HG02970 (cell line): ENCODE results near the gene WDFY3.

ENCODE experiments used
- ATAC-seq: cut with Tn5 transposase; IDR thresholded peaks from one replicate; pipeline ENCODE4 v1.9.1; 2021; ENCODE audit warnings: mild to moderate bottlenecking, moderate library complexity, moderate number of reproducible peaks; ENCODE audit not compliant: unreplicated experiment, low FRiP score

The WDFY3 gene

GRCh38 chr4:84954982-84955567 lies 11.4 kb downstream of the WDFY3 start:
- no peak for ATAC-seq

DNA sequence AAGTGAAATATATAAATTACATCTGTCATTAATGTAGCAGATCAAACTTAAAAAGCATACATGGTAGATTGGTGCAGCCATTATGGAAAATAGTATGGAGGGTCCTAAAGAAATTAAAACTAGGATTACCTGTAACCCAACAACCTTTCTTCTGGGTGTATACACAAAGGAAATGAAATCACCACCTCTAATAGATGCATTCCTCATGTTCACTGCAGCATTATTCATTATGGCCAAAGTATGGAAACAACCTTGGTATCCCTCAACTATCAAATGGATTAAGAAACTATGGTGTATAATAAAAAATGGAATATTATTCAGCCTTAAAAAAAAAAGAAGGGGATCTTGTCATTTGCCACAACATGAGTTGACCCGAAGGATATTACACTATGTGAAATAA lies 13.7 kb downstream of the WDFY3 start:
- no peak for ATAC-seq

- ATAC-seq, result no peak
Observed at GRCh38 chr4:84952004-84952403, 14.5 kb downstream of the WDFY3 start.

DNA sequence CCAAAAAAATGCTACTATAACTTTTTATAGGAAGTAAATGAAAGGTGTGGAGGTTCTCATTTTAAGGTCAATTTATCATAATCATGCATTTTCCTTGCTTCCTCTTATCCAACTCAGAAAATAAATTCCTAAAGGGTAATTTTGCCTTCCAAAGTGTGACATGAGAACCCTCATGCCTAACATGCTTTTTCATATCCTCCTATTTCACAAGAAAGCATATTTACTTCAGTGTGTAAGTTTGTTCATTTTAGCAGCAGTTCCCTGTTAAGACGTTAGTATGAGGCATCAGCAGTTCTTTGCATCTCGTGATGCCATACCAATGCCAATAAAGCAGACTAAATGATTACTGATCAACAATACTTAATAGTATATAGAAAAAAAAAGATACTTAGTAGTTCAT lies 18.4 kb downstream of the WDFY3 start:
- no peak for ATAC-seq

- no peak for ATAC-seq
Observed at GRCh38 chr4:84944947-84945346, 21.5 kb downstream of the WDFY3 start.

DNA sequence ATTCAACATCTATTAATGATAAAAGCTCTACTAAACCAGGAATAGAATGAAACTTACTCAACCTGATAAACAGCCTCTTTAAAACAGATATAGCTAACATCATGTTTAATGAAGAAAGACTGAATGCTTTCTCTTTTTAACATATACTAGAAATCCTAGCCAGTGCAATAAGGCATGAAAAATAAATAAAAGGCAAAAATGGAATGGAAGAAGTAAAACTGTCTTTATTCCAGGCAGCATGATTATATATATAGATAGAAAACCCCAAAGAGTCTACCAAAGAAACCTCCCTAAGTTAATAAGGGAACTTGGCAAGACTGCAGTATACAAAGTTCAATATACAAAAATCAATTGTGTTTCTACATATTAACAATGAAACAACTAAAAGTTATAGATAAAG lies 25.5 kb downstream of the WDFY3 start:
- ATAC-seq, result no peak

GRCh38 chr4:84939113-84939512 lies 27.4 kb downstream of the WDFY3 start:
- no peak for ATAC-seq

GRCh38 chr4:84938316-84938715 lies 28.2 kb downstream of the WDFY3 start:
- ATAC-seq, result no peak

GRCh38 chr4:84937381-84937977 lies 29.0 kb downstream of the WDFY3 start:
- ATAC-seq, result no peak

- no peak for ATAC-seq
Observed at GRCh38 chr4:84936123-84936522, 30.4 kb downstream of the WDFY3 start.

DNA sequence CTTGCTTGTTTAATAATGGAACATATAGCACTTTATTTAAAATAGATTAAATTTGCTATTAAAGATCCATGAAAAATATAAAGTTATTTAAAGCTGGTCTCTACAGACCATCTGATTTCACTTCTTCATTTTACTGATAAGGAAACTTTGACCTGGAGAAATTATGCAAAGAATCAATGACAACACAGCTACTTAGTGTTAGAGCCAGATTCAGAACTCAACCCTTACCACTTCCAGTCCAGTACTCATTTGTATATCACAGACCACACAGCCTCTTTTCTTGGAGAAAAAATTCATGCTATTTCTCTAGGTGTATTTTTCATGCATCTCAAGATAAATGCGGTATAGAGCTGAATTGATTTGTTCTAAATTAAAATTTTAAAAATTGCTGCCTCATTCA lies 34.0 kb downstream of the WDFY3 start:
- no peak for ATAC-seq

GRCh38 chr4:84931961-84932360 lies 34.5 kb downstream of the WDFY3 start:
- no peak for ATAC-seq

DNA sequence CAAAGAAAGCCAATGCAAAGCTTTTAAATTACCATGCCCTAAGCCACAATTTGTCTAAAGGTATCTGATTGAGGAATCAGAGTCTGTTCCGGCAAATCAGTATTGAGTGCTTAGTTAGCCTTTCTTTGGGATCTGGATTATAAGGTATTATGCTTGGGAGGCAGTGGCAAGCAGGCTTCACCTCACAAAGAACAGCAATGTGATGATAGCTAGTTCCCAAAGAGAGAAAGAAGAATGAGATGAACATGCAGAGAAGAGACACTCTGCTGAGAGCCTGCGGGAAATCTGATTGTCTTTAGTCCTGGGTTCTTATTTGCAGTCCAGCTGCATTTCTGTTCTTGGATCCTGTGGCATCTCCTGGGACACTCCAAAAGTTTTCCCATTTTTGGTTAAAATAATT lies 35.2 kb downstream of the WDFY3 start:
- no peak for ATAC-seq

- ATAC-seq, result no peak
Observed at GRCh38 chr4:84928089-84928488, 38.4 kb downstream of the WDFY3 start.

- no peak for ATAC-seq
Observed at GRCh38 chr4:84927428-84927827, 39.1 kb downstream of the WDFY3 start.

DNA sequence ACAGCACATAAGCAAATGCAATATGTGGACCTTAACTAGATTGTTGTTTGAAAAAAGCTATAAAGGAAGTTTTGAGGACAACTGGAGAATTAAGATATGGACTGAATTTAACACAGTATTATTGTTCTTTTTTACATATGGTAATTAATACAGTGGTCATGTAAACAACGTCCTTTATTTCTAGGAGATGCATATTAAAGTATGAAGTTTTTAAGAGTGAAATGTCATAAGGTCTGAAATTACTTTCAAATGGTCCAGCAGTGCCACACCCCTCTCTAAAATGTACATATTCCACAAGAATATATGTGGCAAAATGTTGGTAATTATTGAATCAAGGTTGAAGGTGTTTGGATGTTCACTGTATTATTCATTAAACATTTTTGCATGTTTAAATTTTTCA lies 40.9 kb downstream of the WDFY3 start:
- no peak for ATAC-seq

DNA sequence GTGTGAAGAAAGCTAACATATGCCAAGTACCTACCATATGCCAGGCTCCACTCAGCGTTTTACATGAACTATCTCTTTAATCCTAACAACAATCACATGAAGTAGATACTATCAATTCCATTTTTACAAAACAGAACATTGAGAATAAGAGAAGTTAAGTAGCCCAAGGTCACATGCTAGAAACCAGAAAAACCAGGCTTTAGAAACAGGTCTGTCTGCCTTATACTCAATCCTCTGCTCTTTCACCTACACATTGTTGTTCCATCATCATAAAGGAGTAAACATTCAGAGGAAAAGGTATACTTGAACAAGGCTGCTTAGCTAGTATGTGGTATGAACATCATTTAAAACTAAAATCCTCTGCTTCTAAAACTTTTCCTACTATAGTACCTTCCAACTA lies 42.1 kb downstream of the WDFY3 start:
- no peak for ATAC-seq

DNA sequence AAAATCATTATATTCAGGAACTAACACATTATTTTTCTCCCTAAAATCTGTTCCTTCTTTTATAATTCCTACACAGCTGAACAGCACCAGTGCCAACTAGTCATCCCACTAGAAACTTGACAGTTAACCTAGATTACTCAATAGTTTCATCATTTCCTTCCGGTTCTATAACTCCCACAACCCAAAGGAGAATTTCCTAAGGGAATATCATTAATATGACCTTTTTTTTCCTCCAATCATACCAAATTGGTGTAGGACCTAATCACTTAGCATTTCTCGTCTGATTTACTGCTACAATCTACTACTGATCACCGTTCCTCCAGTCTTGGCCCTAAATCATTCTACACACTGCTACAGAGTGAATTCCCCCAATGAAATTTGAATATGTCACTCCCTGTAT lies 45.9 kb downstream of the WDFY3 start:
- no peak for ATAC-seq

- ATAC-seq, result no peak
Observed at GRCh38 chr4:84917869-84918600, 48.5 kb downstream of the WDFY3 start.

DNA sequence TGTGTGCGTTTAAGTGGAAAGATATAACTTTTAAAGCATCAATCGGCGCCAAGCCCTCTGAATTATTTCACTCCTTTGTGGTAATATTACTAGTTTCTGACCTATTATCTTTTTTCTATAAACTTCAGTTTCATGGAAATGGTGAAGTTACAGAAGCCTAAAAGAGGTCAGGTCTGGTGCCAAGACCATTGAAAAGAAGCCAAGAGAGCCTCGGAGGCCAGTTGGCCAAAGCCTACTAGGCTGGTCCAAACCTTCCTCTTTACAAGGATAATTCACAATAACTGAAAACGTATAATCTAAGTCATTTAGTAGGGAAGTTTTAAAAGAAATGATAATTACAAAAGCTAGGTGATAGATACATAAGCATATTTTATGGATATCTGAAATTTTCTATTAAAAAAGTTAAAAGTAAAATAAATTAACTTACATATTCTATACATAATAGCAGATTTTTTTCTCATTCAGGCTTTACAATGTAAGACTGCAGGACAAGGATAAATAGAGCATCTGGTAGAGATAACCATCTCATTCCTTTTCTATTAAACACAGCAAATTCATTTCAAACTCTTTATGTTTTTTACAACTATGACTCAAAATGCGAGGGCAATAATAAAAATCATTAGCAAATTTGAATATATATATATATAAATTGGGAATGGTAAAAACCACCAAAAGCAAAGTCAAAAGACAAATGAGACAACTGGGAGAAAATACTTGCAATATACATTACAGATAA lies 49.2 kb downstream of the WDFY3 start:
- no peak for ATAC-seq

GRCh38 chr4:84916227-84916626 lies 50.3 kb downstream of the WDFY3 start:
- ATAC-seq, result no peak
